Neural cell (in vitro differentiated cells): ENCODE results near the gene GPN1. TPM values are rescaled to one million over a fixed set of nuclear protein-coding genes. Genes with fewer than 3 reads are reported as not detected.

Source experiments
- H2AFZ ChIP-seq: fragments of 200-600, 300-800 bp; sonication (generic), shearing (Covaris generic); 2 replicates; pipeline ENCODE4 v1.6.0; 2014; ENCODE audit warnings: low read depth, mild to moderate bottlenecking, antibody characterized with exemption, low read length, moderate library complexity
- H3F3A ChIP-seq: fragments of 200-600 bp; shearing (Covaris generic); 2 replicates; pipeline ENCODE4 v1.6.1; 2016; ENCODE audit warnings: mild to moderate bottlenecking, moderate library complexity, mixed read lengths, antibody characterized with exemption, low read length; ENCODE audit not compliant: insufficient read depth, poor library complexity, severe bottlenecking
- H3K27ac ChIP-seq: fragments of 200-600, 300-800 bp; sonication (generic), shearing (Covaris generic); 2 replicates; pipeline ENCODE4 v1.5.1; 2014; ENCODE audit warnings: mild to moderate bottlenecking, low read length, moderate library complexity
- H3K27me3 ChIP-seq: fragments of 300-800, 200-600 bp; sonication (generic), shearing (Covaris generic); 2 replicates; pipeline ENCODE4 v1.6.0; 2014; ENCODE audit warnings: mild to moderate bottlenecking, low read depth, low read length, moderate library complexity; ENCODE audit not compliant: insufficient read depth
- H3K36me3 ChIP-seq: fragments of 300-800, 200-600 bp; sonication (generic), shearing (Covaris generic); 2 replicates; pipeline ENCODE4 v1.5.1; 2014; ENCODE audit warnings: mild to moderate bottlenecking, antibody characterized with exemption, low read length, moderate library complexity; ENCODE audit not compliant: insufficient read depth
- H3K4me2 ChIP-seq: fragments of 300-800, 200-600 bp; sonication (generic), shearing (Covaris generic); 2 replicates; pipeline ENCODE4 v1.6.0; 2014; ENCODE audit warnings: mild to moderate bottlenecking, low read length
- H3K4me3 ChIP-seq: fragments of 300-800, 200-600 bp; sonication (generic), shearing (Covaris generic); 2 replicates; pipeline ENCODE4 v1.5.1; 2014; ENCODE audit warnings: mild to moderate bottlenecking, low read length, moderate library complexity
- H3K79me2 ChIP-seq: fragments of 200-600 bp; shearing (Covaris generic); replicated peaks from 2 replicates; pipeline ENCODE4 v1.6.0; 2014; ENCODE audit warnings: mild to moderate bottlenecking, low read length, moderate library complexity; ENCODE audit not compliant: insufficient read depth
- H3K9ac ChIP-seq: fragments of 300-800, 200-600 bp; sonication (generic), shearing (Covaris generic); 2 replicates; pipeline ENCODE4 v1.6.1; 2016; ENCODE audit warnings: mild to moderate bottlenecking, low read length, mixed read lengths
- H3K9me2 ChIP-seq: fragments of 200-600 bp; shearing (Covaris generic); 2 replicates; pipeline ENCODE4 v1.6.1; 2016; ENCODE audit warnings: mild to moderate bottlenecking, low read length, mixed read lengths; ENCODE audit not compliant: insufficient read depth
- H3K9me3 ChIP-seq: fragments of 200-600, 300-800 bp; sonication (generic), shearing (Covaris generic); 2 replicates; pipeline ENCODE4 v1.6.1; 2016; ENCODE audit warnings: mild to moderate bottlenecking, mixed run types, low read length, moderate library complexity, mixed read lengths
- H4K20me1 ChIP-seq: fragments of 200-600 bp; shearing (Covaris generic); 2 replicates; pipeline ENCODE4 v1.6.1; 2016; ENCODE audit warnings: mild to moderate bottlenecking, mixed run types; ENCODE audit not compliant: insufficient read depth
- EP300 ChIP-seq: fragments of 450-650 bp; conservative IDR thresholded peaks from 2 replicates; pipeline ENCODE4 v1.6.1; 2014; ENCODE audit warnings: antibody characterized with exemption, mild to moderate bottlenecking, moderate library complexity; ENCODE audit not compliant: poor library complexity, severe bottlenecking
- EZH2 ChIP-seq: fragments of 200-600, 300-800 bp; shearing (Covaris generic), sonication (generic); IDR thresholded peaks from 2 replicates; pipeline ENCODE4 v1.6.1; 2014; ENCODE audit warnings: antibody characterized with exemption, low read length, borderline replicate concordance, mild to moderate bottlenecking; ENCODE audit not compliant: insufficient read depth, poor library complexity, severe bottlenecking
- MXI1 ChIP-seq: fragments of 450-650 bp; conservative IDR thresholded peaks from 2 replicates; pipeline ENCODE4 v1.6.1; 2014; ENCODE audit warnings: antibody characterized with exemption, mild to moderate bottlenecking; ENCODE audit not compliant: poor library complexity, severe bottlenecking
- POLR2AphosphoS5 ChIP-seq: IDR thresholded peaks from 2 replicates; pipeline ENCODE4 v1.6.1; 2012
- RAD21 ChIP-seq: fragments of 450-650 bp; conservative IDR thresholded peaks from 2 replicates; pipeline ENCODE4 v1.6.1; 2014; ENCODE audit warnings: antibody characterized with exemption, mild to moderate bottlenecking, moderate library complexity
- SMC3 ChIP-seq: fragments of 450-650 bp; conservative IDR thresholded peaks from 2 replicates; pipeline ENCODE4 v1.6.1; 2014; ENCODE audit warnings: antibody characterized with exemption, mild to moderate bottlenecking, moderate library complexity; ENCODE audit not compliant: poor library complexity
- TAF1 ChIP-seq: IDR thresholded peaks from 2 replicates; pipeline ENCODE4 v1.6.1; 2012; ENCODE audit warnings: low read depth
- polyA plus RNA-seq: library from polyadenylated mRNA; depleted of rRNA; stranded (reverse); fragments of >200 nt; gene quantifications from 2 replicates; pipeline ENCODE4 v1.2.3, GENCODE V29; 2014
- TF ChIP-seq, protein P1 (sequence below): IDR thresholded peaks from 2 replicates; pipeline ENCODE4 v1.6.1; 2012; ENCODE audit warnings: borderline replicate concordance
- TF ChIP-seq, protein P2 (sequence below): fragments of 450-650 bp; IDR thresholded peaks from 2 replicates; pipeline ENCODE4 v1.5.1; 2014; ENCODE audit warnings: antibody characterized with exemption, mild to moderate bottlenecking, moderate library complexity; ENCODE audit not compliant: poor library complexity, severe bottlenecking

Gene GPN1
- polyA plus RNA-seq, 1 donor from 2014 or later: 48.2 TPM

DNA sequence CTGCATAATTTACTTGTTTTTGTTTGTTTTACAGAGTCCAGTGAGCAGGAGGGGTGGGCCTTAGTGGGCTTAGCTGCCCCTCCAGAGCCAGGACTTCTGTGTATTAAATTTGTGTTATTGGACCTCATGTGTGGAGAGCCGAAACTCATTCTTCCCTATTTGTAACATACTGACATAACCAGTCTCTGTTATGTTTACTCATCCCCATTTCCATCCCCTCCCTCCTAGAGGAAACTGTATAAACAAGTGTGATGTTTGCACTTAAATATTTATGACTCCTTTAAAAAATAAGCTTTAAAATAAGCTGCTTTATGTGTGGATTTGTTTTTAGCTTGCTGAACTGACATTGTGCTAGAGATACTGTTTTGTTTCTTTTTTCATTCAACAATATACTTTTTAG lies 32.2 kb upstream of the GPN1 start:
- no peaks in the 10 kb centered on the region for H3K9me2 ChIP-seq
- no peak overlapping the region for H3K27ac ChIP-seq
- H3K4me2 ChIP-seq: no peak overlapping the region
- no peak overlapping the region for H3K4me3 ChIP-seq
- peaks cover 10% of the 10 kb centered on the region for H3K79me2 ChIP-seq
- H3K9ac ChIP-seq: no peak overlapping the region
- no peak overlapping the region for H2AFZ ChIP-seq
- no peaks in the 10 kb centered on the region for H3K9me3 ChIP-seq
- H3K27me3 ChIP-seq: no peaks in the 10 kb centered on the region
- no peaks in the 10 kb centered on the region for H3K36me3 ChIP-seq
- H3F3A ChIP-seq: no peaks in the 10 kb centered on the region
- no peak for TF ChIP-seq EZH2
- TF ChIP-seq, protein P1, sequence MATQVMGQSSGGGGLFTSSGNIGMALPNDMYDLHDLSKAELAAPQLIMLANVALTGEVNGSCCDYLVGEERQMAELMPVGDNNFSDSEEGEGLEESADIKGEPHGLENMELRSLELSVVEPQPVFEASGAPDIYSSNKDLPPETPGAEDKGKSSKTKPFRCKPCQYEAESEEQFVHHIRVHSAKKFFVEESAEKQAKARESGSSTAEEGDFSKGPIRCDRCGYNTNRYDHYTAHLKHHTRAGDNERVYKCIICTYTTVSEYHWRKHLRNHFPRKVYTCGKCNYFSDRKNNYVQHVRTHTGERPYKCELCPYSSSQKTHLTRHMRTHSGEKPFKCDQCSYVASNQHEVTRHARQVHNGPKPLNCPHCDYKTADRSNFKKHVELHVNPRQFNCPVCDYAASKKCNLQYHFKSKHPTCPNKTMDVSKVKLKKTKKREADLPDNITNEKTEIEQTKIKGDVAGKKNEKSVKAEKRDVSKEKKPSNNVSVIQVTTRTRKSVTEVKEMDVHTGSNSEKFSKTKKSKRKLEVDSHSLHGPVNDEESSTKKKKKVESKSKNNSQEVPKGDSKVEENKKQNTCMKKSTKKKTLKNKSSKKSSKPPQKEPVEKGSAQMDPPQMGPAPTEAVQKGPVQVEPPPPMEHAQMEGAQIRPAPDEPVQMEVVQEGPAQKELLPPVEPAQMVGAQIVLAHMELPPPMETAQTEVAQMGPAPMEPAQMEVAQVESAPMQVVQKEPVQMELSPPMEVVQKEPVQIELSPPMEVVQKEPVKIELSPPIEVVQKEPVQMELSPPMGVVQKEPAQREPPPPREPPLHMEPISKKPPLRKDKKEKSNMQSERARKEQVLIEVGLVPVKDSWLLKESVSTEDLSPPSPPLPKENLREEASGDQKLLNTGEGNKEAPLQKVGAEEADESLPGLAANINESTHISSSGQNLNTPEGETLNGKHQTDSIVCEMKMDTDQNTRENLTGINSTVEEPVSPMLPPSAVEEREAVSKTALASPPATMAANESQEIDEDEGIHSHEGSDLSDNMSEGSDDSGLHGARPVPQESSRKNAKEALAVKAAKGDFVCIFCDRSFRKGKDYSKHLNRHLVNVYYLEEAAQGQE: no peak
- TF ChIP-seq MXI1: no peak
- no peak for TF ChIP-seq RAD21
- TF ChIP-seq TAF1: no peak
- no peak for TF ChIP-seq EP300
- no peak for TF ChIP-seq POLR2AphosphoS5
- TF ChIP-seq, protein P2, sequence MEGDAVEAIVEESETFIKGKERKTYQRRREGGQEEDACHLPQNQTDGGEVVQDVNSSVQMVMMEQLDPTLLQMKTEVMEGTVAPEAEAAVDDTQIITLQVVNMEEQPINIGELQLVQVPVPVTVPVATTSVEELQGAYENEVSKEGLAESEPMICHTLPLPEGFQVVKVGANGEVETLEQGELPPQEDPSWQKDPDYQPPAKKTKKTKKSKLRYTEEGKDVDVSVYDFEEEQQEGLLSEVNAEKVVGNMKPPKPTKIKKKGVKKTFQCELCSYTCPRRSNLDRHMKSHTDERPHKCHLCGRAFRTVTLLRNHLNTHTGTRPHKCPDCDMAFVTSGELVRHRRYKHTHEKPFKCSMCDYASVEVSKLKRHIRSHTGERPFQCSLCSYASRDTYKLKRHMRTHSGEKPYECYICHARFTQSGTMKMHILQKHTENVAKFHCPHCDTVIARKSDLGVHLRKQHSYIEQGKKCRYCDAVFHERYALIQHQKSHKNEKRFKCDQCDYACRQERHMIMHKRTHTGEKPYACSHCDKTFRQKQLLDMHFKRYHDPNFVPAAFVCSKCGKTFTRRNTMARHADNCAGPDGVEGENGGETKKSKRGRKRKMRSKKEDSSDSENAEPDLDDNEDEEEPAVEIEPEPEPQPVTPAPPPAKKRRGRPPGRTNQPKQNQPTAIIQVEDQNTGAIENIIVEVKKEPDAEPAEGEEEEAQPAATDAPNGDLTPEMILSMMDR: no peak
- TF ChIP-seq SMC3: no peak
- no peaks in the 10 kb centered on the region for H4K20me1 ChIP-seq

DNA sequence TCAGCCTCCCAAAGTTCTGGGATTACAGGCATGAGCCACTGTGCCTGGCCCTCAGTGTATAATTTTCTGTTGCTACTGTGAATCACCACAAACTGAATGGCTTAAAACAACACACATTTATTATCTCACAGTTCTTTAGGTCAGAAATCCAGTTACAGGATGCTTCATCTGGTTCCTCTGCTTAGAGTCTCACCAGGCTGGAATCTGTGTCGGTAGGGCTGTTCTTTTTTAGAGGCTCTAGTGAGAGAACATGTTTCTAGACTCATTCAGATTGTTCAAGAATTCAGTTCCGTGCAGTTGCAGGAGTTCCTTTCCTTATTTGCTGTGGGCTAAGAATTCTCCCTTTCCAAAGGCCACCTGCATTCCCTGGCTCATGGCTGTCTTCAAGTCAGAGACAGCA lies 22.2 kb upstream of the GPN1 start:
- H3K9me3 ChIP-seq: no peaks in the 10 kb centered on the region
- H3K9me2 ChIP-seq: no peaks in the 10 kb centered on the region
- no peak for TF ChIP-seq TAF1
- no peak for TF ChIP-seq RAD21
- no peak for TF ChIP-seq EP300
- no peak for TF ChIP-seq MXI1
- TF ChIP-seq SMC3: no peak
- no peaks in the 10 kb centered on the region for H4K20me1 ChIP-seq
- H3K27me3 ChIP-seq: no peaks in the 10 kb centered on the region
- no peaks in the 10 kb centered on the region for H3K79me2 ChIP-seq
- no peaks in the 10 kb centered on the region for H3K36me3 ChIP-seq
- H3K9ac ChIP-seq: no peak overlapping the region
- H3K4me2 ChIP-seq: no peak overlapping the region
- no peak overlapping the region for H3K4me3 ChIP-seq
- H3K27ac ChIP-seq: no peak overlapping the region
- no peaks in the 10 kb centered on the region for H3F3A ChIP-seq
- no peak overlapping the region for H2AFZ ChIP-seq

DNA sequence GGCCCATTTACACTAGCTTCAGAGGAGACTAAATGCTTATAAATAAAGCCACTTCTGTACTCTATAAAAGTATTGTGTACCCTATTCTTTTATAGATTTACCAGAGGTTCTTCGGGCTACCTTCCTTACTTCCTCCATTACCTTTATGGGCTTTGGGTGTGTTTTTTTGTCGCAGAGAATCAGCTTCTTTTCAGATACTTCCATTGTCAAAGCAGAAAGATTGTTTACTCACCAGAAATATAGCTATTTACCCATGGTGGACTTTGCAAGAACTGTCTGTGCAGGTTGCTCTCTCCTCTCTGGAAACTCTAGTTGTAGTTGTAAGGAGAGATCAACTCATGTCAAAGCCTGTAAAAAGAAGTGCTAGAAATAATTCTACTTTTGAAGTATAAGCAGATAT lies 14.9 kb upstream of the GPN1 start:
- Histone ChIP-seq H3K4me3 (no peak overlapping the region), H3K4me2 (no peak overlapping the region), H3K79me2 (no peaks in the 10 kb centered on the region), H3K9me2 (no peaks in the 10 kb centered on the region), H2AFZ (no peak overlapping the region), H4K20me1 (no peaks in the 10 kb centered on the region), H3K9ac (no peak overlapping the region), H3K9me3 (no peaks in the 10 kb centered on the region), H3K36me3 (no peaks in the 10 kb centered on the region), H3K27me3 (no peaks in the 10 kb centered on the region), H3K27ac (no peak overlapping the region), H3F3A (no peaks in the 10 kb centered on the region)
- no peak for TF ChIP-seq TAF1
- no peak for TF ChIP-seq POLR2AphosphoS5
- TF ChIP-seq EZH2: no peak
- no peak for TF ChIP-seq SMC3
- TF ChIP-seq, protein P1: no peak
- no peak for TF ChIP-seq RAD21
- TF ChIP-seq EP300: no peak
- no peak for TF ChIP-seq MXI1
- TF ChIP-seq, protein P2: no peak
